Vagina (tissue), 2 donors: ENCODE measurements around the gene BST1. TPM values are rescaled to one million over a fixed set of nuclear protein-coding genes. Genes with fewer than 3 reads are reported as not detected.

Source experiments
- DNase-seq, 2 donors: peaks; one replicate each; pipeline ENCODE4 v3.0.0-alpha.2; 2017; ENCODE audit errors: extremely low spot score in 2 of 2
- H3K27ac ChIP-seq: fragments of 200-600 bp; sonication (generic); one replicate; pipeline ENCODE4 v1.5.1; 2019
- H3K27me3 ChIP-seq: fragments of 200-600 bp; sonication (generic); one replicate; pipeline ENCODE4 v1.5.1; 2019
- H3K36me3 ChIP-seq, 2 donors: fragments of 200-600 bp; sonication (generic); one replicate each; pipeline ENCODE4 v1.5.1; 2017 to 2019
- H3K4me1 ChIP-seq: fragments of 200-600 bp; sonication (generic); one replicate; pipeline ENCODE4 v1.5.1; 2019
- H3K4me3 ChIP-seq, 2 donors: fragments of 200-600 bp; sonication (generic); 1 replicate in 1 of 2; 2 replicates in 1 of 2; pipeline ENCODE4 v1.5.1; 2016 to 2019
- H3K9me3 ChIP-seq: fragments of 200-600 bp; sonication (generic); one replicate; pipeline ENCODE4 v1.5.1; 2019
- CTCF ChIP-seq, 3 experiments: fragments of 450-650 bp in 2 of 3; fragments of 200-600 bp in 1 of 3; sonication (generic) in 1 of 3; IDR thresholded peaks; one replicate each; pipeline ENCODE4 v1.5.1; 2017 to 2019; ENCODE audit warnings: antibody characterized with exemption in 3 of 3, mild to moderate bottlenecking in 2 of 3, moderate library complexity in 2 of 3
- POLR2A ChIP-seq, 2 donors: fragments of 450-650 bp; IDR thresholded peaks; one replicate each; pipeline ENCODE4 v1.6.1; 2017; ENCODE audit warnings: antibody characterized with exemption in 2 of 2, mild to moderate bottlenecking in 2 of 2, moderate library complexity in 2 of 2
- POLR2AphosphoS5 ChIP-seq, 2 donors: sonication (generic); formaldehyde crosslinking; IDR thresholded peaks; one replicate each; pipeline ENCODE4 v1.9.0; 2017; ENCODE audit warnings: antibody characterized with exemption in 2 of 2, mild to moderate bottlenecking in 2 of 2, low read depth in 1 of 2; ENCODE audit not compliant: insufficient read depth in 1 of 2
- intact Hi-C: fragments of 100-400 bp; cut with DNase I; formaldehyde crosslinking; loops from one replicate; pipeline ENCODE4 v1.15.1; 2023
- total RNA-seq: library from RNA; depleted of rRNA; stranded (reverse); fragments of >200 nt; gene quantifications from one replicate; pipeline ENCODE4 v1.2.3, GENCODE V29; 2016

BST1 gene
- total RNA-seq, 1 donor from 2014 or later, result 5.2 TPM

- TF ChIP-seq POLR2AphosphoS5 (IDR thresholded peaks at IDR 0.05; ENCODE audit: insufficient read depth in 1 of 2, low read depth in 1 of 2), result no peak
- TF ChIP-seq CTCF (IDR thresholded peaks at IDR 0.05), result no peak
- no peak for TF ChIP-seq POLR2A (IDR thresholded peaks at IDR 0.05)
- Histone ChIP-seq H3K36me3 (no peaks in the 10 kb centered on the region), H3K27me3 (no peaks in the 10 kb centered on the region), H3K4me1 (peaks cover 15% of the 10 kb centered on the region), H3K27ac (no peak overlapping the region), H3K9me3 (no peaks in the 10 kb centered on the region), H3K4me3 (no peak overlapping the region)
- intact Hi-C loops, result no loop called here
- DNase-seq, result no peak
Measured at GRCh38 chr4:15694431-15694830, 8.4 kb upstream of the BST1 start.

GRCh38 chr4:15695240-15695699 lies 7.6 kb upstream of the BST1 start:
- Histone ChIP-seq H3K27ac (no peak overlapping the region), H3K36me3 (no peaks in the 10 kb centered on the region), H3K9me3 (no peaks in the 10 kb centered on the region), H3K4me1 (peaks cover 14% of the 10 kb centered on the region), H3K27me3 (no peaks in the 10 kb centered on the region), H3K4me3 (no peak overlapping the region)
- DNase-seq, result no peak
- TF ChIP-seq POLR2A (IDR thresholded peaks at IDR 0.05) (no peak), POLR2AphosphoS5 (IDR thresholded peaks at IDR 0.05; ENCODE audit: insufficient read depth in 1 of 2, low read depth in 1 of 2) (no peak), CTCF (IDR thresholded peaks at IDR 0.05) (no peak)
- intact Hi-C loops, result no loop called here

GRCh38 chr4:15695729-15696128 lies 7.1 kb upstream of the BST1 start:
- TF ChIP-seq POLR2AphosphoS5 (IDR thresholded peaks at IDR 0.05; ENCODE audit: insufficient read depth in 1 of 2, low read depth in 1 of 2), result no peak
- no peak for TF ChIP-seq CTCF (IDR thresholded peaks at IDR 0.05)
- TF ChIP-seq POLR2A (IDR thresholded peaks at IDR 0.05), result no peak
- Histone ChIP-seq H3K4me1 (peaks cover 10% of the 10 kb centered on the region), H3K36me3 (no peaks in the 10 kb centered on the region), H3K27ac (no peak overlapping the region), H3K9me3 (no peaks in the 10 kb centered on the region), H3K27me3 (no peaks in the 10 kb centered on the region), H3K4me3 (no peak overlapping the region)
- no peak for DNase-seq
- intact Hi-C loops, result no loop called here

GRCh38 chr4:15696866-15697265 lies 6.0 kb upstream of the BST1 start:
- TF ChIP-seq POLR2AphosphoS5 (IDR thresholded peaks at IDR 0.05; ENCODE audit: insufficient read depth in 1 of 2, low read depth in 1 of 2) (no peak), POLR2A (IDR thresholded peaks at IDR 0.05) (no peak), CTCF (IDR thresholded peaks at IDR 0.05) (no peak)

GRCh38 chr4:15703439-15703838 lies 574 bp downstream of the BST1 start:
- H3K4me3 ChIP-seq, result peak overlapping the region; percentile 49 to 75
- no peaks in the 10 kb centered on the region for H3K36me3 ChIP-seq
- peak overlapping the region; percentile 58 for H3K27ac ChIP-seq
- peaks cover 7% of the 10 kb centered on the region for H3K4me1 ChIP-seq
- TF ChIP-seq POLR2AphosphoS5 (IDR thresholded peaks at IDR 0.05; ENCODE audit: insufficient read depth in 1 of 2, low read depth in 1 of 2), result no peak
- no peak for TF ChIP-seq POLR2A (IDR thresholded peaks at IDR 0.05)
- no peak for TF ChIP-seq CTCF (IDR thresholded peaks at IDR 0.05)
- no peak for DNase-seq
- intact Hi-C loops, result no loop called here
- H3K27me3 ChIP-seq, result no peaks in the 10 kb centered on the region
- no peaks in the 10 kb centered on the region for H3K9me3 ChIP-seq

More at GRCh38 chr4:15696866-15697265, 6.0 kb upstream of the BST1 start:
- Histone ChIP-seq H3K36me3 (no peaks in the 10 kb centered on the region), H3K4me3 (no peak overlapping the region), H3K27me3 (no peaks in the 10 kb centered on the region), H3K4me1 (no peaks in the 10 kb centered on the region), H3K27ac (no peak overlapping the region), H3K9me3 (no peaks in the 10 kb centered on the region)
- intact Hi-C loops, result no loop called here
- DNase-seq, result no peak
